ENCODE measurements around the gene SASH1. TPM values are rescaled to one million over a fixed set of nuclear protein-coding genes. Genes with fewer than 3 reads are reported as not detected.

Gene SASH1
- total RNA-seq, 2 donors from 2014 or later = 0.17 to 0.20 TPM

DNA sequence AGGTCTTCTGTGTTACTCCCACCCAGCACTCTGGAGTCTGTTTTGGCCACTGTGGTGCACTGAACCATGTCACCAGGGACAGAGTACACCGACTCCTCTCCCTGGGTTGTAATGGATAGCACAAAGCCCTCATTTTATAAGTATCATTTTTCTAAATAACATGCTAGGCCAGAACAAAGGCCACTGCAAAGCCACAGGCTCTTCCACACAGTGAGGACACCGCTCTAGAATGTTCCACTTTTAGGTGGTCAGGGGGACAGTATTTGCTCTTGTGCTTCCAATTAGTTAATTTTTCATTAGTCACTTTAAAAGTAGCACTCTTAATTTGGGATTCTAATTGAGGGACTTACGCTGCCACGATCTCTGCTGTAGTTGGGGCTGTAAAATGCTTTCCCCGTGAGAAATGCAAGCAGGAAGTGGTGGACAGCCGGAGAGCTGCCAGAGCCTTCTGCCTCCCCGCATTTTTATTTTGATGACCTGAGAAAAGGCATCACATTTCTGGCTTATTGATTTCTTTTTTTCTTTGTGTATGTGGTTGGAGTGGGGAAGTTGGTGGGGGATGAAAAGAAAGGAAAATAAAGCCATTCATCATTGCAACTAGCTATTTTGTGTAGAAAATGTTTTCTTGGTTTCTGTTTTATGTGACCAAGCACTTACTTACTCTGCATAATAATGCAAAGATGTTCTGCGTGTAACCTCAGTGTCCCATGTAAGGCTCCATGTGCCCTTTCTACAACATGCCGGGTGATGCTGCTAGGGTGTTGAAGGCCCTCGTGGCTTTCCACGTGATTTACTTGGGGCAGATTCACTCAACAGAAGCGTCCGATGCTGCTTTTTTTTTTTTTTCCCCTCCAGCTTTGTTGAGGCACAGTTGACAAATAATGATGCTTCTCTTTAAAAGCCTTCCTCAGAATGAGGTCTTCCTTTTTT lies 195.9 kb downstream of the SASH1 start:
- Mint-ChIP-seq H3K9me3 (no peaks in the 10 kb centered on the region), H3K36me3 (no peaks in the 10 kb centered on the region), H3K27ac (no peak overlapping the region), H3K27me3 (peaks cover 19 to 28% of the 10 kb centered on the region in 2 donors), H3K4me3 (peak overlapping the region; percentile 66), H3K4me1 (ENCODE audit: low read depth in 2 of 2) (peaks cover 4 to 9% of the 10 kb centered on the region in 2 donors)
- no peak for DNase-seq (ENCODE audit: low spot score)
- no peak for ATAC-seq

DNA sequence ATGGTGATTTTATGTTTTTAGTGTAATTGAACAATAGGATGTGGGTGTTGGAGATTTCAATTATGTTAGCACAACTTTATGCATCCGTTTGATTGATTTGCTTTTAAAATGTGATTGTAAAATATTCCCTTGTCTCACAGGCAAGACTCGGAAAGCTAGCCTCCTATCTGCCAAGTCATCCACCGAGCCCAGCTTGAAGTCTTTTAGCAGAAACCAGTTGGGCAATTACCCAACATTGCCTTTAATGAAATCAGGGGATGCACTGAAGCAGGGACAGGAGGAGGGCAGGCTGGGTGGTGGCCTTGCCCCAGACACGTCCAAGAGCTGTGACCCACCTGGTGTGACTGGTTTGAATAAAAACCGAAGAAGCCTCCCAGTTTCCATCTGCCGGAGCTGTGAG lies 200.9 kb downstream of the SASH1 start:
- no peak for DNase-seq (ENCODE audit: low spot score)
- Mint-ChIP-seq H3K27ac (no peak overlapping the region), H3K27me3 (peaks cover 12 to 20% of the 10 kb centered on the region in 2 donors), H3K9me3 (no peaks in the 10 kb centered on the region), H3K36me3 (no peaks in the 10 kb centered on the region), H3K4me1 (ENCODE audit: low read depth in 2 of 2) (peaks cover 2 to 3% of the 10 kb centered on the region in 2 donors), H3K4me3 (no peak overlapping the region)
- ATAC-seq = no peak

DNA sequence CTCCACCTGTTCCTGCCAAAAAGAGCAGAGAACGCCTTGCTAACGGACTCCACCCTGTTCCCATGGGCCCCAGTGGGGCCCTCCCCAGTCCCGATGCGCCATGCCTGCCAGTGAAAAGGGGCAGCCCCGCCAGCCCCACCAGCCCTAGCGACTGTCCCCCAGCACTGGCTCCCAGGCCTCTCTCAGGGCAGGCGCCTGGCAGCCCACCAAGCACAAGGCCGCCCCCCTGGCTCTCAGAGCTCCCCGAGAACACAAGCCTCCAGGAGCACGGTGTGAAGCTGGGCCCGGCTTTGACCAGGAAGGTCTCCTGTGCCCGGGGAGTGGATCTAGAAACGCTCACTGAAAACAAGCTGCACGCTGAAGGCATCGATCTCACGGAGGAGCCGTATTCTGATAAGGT lies 201.8 kb downstream of the SASH1 start:
- Mint-ChIP-seq H3K9me3 (no peaks in the 10 kb centered on the region), H3K27me3 (peaks cover 8 to 19% of the 10 kb centered on the region in 2 donors), H3K36me3 (no peaks in the 10 kb centered on the region), H3K27ac (no peak overlapping the region), H3K4me1 (ENCODE audit: low read depth in 2 of 2) (no peaks in the 10 kb centered on the region), H3K4me3 (no peak overlapping the region)
- ATAC-seq = peak; percentile 40 to 41
- no peak for DNase-seq (ENCODE audit: low spot score)

DNA sequence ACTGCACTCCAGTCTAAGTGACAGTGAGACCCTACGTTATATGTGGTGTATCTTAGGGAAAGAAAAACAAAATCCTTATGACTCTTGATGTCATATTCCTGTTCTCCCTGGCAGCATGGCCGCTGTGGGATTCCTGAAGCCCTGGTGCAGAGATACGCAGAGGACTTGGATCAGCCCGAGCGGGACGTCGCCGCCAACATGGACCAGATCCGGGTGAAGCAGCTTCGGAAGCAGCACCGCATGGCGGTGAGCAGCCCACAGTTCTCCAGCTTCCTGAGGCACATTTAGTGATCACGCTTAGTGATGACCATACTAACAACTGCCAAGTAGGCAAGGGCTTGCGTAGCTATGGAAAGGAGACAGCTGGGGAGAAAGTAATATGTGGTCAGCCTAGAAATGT lies 203.3 kb downstream of the SASH1 start:
- Mint-ChIP-seq H3K27ac (no peak overlapping the region), H3K36me3 (no peaks in the 10 kb centered on the region), H3K4me1 (ENCODE audit: low read depth in 2 of 2) (no peaks in the 10 kb centered on the region), H3K4me3 (no peak overlapping the region), H3K27me3 (peaks cover 0 to 7% of the 10 kb centered on the region in 2 donors), H3K9me3 (no peaks in the 10 kb centered on the region)
- ATAC-seq (no peak), DNase-seq (ENCODE audit: low spot score) (no peak)

DNA sequence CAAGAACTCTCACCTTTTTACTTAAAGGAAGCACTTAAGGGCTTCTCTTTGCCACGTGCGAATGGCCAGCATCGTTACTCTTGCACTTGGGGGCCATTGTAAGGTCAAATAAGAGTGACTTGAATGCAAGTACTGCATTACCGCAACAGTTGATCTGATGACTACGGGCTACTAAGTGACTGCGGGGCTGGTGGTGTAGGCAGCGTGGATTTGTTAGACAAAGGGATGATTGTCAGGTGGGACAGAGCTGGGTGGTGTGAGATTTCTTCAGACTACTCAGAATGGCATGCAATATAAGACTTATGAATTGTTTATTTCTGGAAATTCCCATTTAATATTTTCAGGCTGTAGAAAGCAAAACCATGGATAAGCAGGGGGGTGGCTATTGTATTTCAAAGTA lies 204.5 kb downstream of the SASH1 start:
- no peaks in the 10 kb centered on the region for H3K4me1 Mint-ChIP-seq (ENCODE audit: low read depth in 2 of 2)
- H3K36me3 Mint-ChIP-seq = no peaks in the 10 kb centered on the region
- ATAC-seq (no peak), DNase-seq (ENCODE audit: low spot score) (no peak)
- no peak overlapping the region for H3K4me3 Mint-ChIP-seq
- no peaks in the 10 kb centered on the region for H3K9me3 Mint-ChIP-seq
- no peak overlapping the region for H3K27ac Mint-ChIP-seq
- H3K27me3 Mint-ChIP-seq = peaks cover 7 to 8% of the 10 kb centered on the region in 2 donors

DNA sequence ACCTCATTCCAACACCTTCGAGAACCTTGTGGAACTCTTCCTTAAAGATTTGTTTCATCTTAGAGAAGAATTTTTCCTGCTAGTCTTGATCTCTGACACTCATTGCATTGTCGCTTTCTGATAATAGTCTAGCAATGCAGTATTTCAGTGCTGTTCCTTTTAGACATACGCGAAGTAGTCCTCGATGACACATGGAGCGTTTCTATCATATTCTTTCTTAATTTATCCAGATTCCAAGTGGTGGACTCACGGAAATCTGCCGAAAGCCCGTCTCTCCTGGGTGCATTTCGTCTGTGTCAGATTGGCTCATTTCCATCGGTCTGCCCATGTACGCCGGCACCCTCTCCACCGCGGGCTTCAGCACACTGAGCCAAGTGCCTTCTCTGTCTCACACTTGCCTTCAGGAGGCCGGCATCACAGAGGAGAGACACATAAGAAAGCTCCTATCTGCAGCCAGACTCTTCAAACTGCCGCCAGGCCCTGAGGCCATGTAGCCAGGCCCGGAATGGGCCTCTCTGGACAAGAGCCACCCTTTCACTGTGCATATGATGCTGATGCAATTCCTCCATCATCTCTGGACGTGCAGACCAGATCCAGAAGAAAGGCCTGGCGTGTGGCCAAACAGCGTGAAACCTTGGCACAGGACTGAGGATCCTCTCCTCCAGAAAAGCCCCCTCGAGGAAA lies 205.6 kb downstream of the SASH1 start:
- no peaks in the 10 kb centered on the region for H3K9me3 Mint-ChIP-seq
- H3K4me3 Mint-ChIP-seq = no peak overlapping the region
- DNase-seq (ENCODE audit: low spot score) (no peak), ATAC-seq (no peak)
- peaks cover under 1% of the 10 kb centered on the region for H3K36me3 Mint-ChIP-seq
- peaks cover 11 to 17% of the 10 kb centered on the region in 2 donors for H3K27me3 Mint-ChIP-seq
- H3K4me1 Mint-ChIP-seq (ENCODE audit: low read depth in 2 of 2) = no peaks in the 10 kb centered on the region
- H3K27ac Mint-ChIP-seq = no peak overlapping the region

DNA sequence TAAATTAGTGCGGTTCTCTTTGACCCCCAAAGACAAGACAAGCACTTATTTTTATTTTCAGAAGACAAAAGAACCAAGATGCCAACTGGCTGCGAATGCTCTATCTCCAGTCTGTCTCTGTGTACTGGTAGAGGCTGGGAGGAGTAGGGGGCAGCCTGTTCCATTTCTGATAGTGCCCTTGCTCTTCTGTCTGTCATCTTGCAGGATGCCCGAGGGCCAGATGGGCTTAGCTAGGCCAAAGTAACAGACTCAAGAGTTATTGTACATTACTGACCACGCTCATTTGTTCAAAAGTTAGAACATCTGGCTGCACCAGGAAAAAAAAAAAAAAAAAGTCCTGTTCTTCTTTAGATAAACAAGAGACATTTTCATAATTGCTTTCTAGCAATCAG lies 206.1 kb downstream of the SASH1 start:
- Mint-ChIP-seq H3K36me3 (peaks cover 6% of the 10 kb centered on the region), H3K4me3 (no peak overlapping the region), H3K27ac (no peak overlapping the region), H3K4me1 (ENCODE audit: low read depth in 2 of 2) (no peaks in the 10 kb centered on the region), H3K9me3 (peaks cover 2% of the 10 kb centered on the region), H3K27me3 (peaks cover 17 to 22% of the 10 kb centered on the region in 2 donors)
- DNase-seq (ENCODE audit: low spot score) = no peak
- no peak for ATAC-seq

DNA sequence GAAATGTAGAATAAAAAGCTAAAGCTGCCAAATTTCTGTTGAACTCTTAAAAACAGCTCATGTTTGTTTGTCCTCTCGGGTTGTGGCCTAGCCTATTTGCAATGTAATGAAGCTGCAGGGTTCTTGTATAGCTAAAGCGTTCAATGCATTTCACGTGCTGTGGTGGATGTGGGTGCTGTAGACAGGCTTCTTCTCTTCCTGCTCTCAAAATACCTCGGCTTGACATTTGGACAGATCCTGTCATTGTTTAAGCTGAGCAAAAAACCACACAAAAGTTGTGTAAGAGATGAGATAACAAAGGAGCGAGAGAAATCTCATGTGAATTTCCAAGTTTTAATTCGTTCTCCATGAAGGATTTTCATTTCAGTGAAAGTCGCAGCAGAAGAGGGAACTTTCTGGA lies 207.9 kb downstream of the SASH1 start:
- no peaks in the 10 kb centered on the region for H3K4me1 Mint-ChIP-seq (ENCODE audit: low read depth in 2 of 2)
- peaks cover 7% of the 10 kb centered on the region for H3K36me3 Mint-ChIP-seq
- no peak for ATAC-seq
- H3K27ac Mint-ChIP-seq = no peak overlapping the region
- H3K27me3 Mint-ChIP-seq = peaks cover 20 to 28% of the 10 kb centered on the region in 2 donors
- H3K9me3 Mint-ChIP-seq = peaks cover 2% of the 10 kb centered on the region
- no peak for DNase-seq (ENCODE audit: low spot score)
- no peak overlapping the region for H3K4me3 Mint-ChIP-seq

DNA sequence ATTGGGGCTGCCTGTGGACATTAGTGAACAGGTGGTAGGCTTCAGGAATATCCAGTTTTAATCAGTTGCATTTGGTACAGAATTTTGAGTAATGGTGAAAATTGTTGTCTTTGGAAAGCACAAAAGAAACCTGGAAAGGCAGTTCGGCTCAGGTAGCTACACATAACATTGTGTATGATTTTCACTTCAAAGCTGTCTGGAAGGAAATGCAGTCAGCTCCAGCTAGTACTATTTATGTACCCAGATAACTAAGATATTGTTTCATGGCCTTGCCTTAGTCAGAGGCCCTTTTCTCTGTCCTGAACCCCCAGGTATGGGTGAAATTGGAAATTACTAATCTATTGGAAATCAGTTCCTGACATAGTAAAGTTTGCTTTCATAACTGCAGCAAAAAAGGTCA lies 208.6 kb downstream of the SASH1 start:
- ATAC-seq (no peak), DNase-seq (ENCODE audit: low spot score) (no peak)
- peaks cover 11% of the 10 kb centered on the region for H3K36me3 Mint-ChIP-seq
- H3K9me3 Mint-ChIP-seq = peaks cover 2% of the 10 kb centered on the region
- no peak overlapping the region for H3K4me3 Mint-ChIP-seq
- H3K27me3 Mint-ChIP-seq = peaks cover 22 to 34% of the 10 kb centered on the region in 2 donors
- no peak overlapping the region for H3K27ac Mint-ChIP-seq
- no peaks in the 10 kb centered on the region for H3K4me1 Mint-ChIP-seq (ENCODE audit: low read depth in 2 of 2)

DNA sequence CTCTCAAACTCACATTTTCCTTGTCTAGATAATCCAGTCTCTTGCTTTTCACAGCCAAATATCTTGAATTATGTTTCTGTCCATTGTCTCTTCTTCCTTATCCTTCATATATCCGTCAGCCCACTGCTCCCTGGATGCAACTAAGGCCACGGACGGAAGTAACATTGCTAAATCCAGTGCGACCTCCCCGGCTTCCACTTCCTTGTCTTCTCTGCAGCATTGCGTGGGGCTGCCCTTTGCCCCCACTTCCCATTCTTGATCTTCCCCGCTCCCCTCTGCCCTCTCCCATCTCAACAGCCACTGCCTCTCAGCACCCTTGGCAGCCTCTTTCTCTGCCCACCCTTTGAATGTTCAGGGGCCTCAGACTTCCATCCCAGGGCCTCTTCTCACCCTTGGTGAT lies 213.8 kb downstream of the SASH1 start:
- no peak for DNase-seq (ENCODE audit: low spot score)
- H3K27me3 Mint-ChIP-seq = peaks cover 45 to 66% of the 10 kb centered on the region in 2 donors
- peaks cover 14% of the 10 kb centered on the region for H3K36me3 Mint-ChIP-seq
- no peak overlapping the region for H3K4me3 Mint-ChIP-seq
- no peak overlapping the region for H3K27ac Mint-ChIP-seq
- peaks cover 7 to 20% of the 10 kb centered on the region in 2 donors for H3K4me1 Mint-ChIP-seq (ENCODE audit: low read depth in 2 of 2)
- ATAC-seq = no peak
- H3K9me3 Mint-ChIP-seq = peaks cover 2% of the 10 kb centered on the region

DNA sequence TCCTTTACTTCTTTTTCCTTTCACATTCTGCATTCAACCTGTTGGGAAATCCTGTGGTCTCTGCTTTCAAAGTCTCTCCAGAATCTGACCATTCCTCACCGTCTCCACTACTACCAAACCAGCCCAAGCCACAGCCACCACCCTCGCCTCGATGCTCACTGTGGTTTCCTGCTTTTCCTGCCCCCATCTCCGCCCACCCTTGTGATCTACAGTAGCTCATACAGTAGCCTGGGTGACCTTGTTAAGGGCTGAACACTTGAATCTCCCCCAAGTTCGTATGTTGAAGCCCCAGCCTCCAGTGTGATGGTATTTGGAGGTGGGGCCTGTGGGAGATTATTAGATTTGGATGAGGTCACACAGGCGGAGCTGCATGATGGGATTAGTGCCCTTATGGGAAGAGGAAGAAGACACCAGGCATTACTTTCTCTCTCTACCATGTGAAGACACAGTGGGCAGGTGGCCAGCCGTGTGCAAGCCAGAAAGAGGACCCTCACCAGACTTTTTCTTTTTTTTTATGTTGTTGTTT lies 215.2 kb downstream of the SASH1 start:
- Mint-ChIP-seq H3K4me1 (ENCODE audit: low read depth in 2 of 2) (peaks cover 7 to 20% of the 10 kb centered on the region in 2 donors), H3K27me3 (peaks cover 48 to 65% of the 10 kb centered on the region in 2 donors), H3K36me3 (peaks cover 14% of the 10 kb centered on the region), H3K27ac (no peak overlapping the region), H3K9me3 (peaks cover 2% of the 10 kb centered on the region), H3K4me3 (peak overlapping the region; percentile 30)
- ATAC-seq (peak; percentile 73 to 82), DNase-seq (ENCODE audit: low spot score) (no peak)

DNA sequence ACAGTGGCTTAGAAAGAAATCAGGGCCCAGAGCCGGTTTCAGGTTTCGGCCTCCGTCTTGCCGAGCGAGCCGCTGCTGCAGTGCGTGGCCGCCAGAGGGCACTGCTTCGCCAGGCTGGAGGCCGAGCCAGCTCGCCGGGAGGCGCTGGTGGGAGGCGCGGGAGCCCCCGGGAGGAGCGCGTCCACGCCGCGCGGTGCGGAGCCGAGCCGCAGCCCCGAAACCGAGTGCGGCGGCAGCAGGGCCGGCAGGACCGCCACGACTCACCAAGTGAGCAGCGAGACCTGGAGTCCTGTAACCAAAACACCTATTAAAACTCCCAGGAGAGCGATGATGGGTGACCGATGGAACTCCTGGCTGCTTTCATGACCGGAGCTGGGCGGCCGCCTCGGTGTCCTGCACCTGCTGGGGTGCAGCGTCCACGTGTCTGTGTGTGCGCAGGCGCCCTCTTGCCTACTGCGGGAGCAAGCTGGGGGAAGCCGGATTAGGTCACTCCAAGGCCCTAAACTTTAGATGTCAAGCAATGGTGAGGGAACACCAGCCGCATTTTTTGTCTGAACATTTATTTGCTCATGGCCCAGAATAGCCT lies 217.3 kb downstream of the SASH1 start:
- Mint-ChIP-seq H3K27ac (no peak overlapping the region), H3K27me3 (peaks cover 48 to 70% of the 10 kb centered on the region in 2 donors), H3K36me3 (peaks cover 11% of the 10 kb centered on the region), H3K9me3 (no peaks in the 10 kb centered on the region), H3K4me3 (no peak overlapping the region), H3K4me1 (ENCODE audit: low read depth in 2 of 2) (peaks cover 12 to 20% of the 10 kb centered on the region in 2 donors)
- ATAC-seq (peak; percentile 85 to 89), DNase-seq (ENCODE audit: low spot score) (peak; percentile 75)

DNA sequence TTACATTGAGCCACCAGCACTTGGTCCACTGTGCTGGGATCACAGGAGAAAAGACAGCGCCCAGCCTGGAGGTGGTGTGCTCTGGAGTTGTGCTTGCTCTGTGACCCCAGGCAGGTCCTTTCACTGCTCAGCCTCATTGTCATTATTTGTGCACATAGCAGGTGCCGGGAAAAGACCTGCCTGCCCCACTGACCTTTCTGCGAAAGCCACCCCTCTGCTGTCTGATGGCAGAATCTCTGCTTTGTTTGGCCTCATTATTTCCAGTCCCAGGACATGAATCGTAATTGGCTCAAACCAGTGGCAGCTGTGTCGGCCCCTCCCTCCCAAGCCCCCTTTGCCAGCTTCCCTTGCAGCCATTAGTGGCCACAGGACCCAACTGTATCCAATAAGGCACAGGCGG lies 219.0 kb downstream of the SASH1 start:
- peaks cover 4% of the 10 kb centered on the region for H3K36me3 Mint-ChIP-seq
- H3K27me3 Mint-ChIP-seq = peaks cover 44 to 72% of the 10 kb centered on the region in 2 donors
- H3K9me3 Mint-ChIP-seq = no peaks in the 10 kb centered on the region
- ATAC-seq = no peak
- peaks cover 25 to 35% of the 10 kb centered on the region in 2 donors for H3K4me1 Mint-ChIP-seq (ENCODE audit: low read depth in 2 of 2)
- no peak overlapping the region for H3K27ac Mint-ChIP-seq
- H3K4me3 Mint-ChIP-seq = no peak overlapping the region
- DNase-seq (ENCODE audit: low spot score) = no peak
